ENCODE results near the gene COL9A3.
A peak's percentile ranks its signal among the peaks of the same experiment; 100 is the strongest.

The COL9A3 gene

GRCh38 chr20:62837790-62838127, 20.9 kb downstream of the COL9A3 start:
- DNase-seq (ENCODE audit: insufficient read length, low spot score) (no peak), FAIRE-seq (no peak)
- TF ChIP-seq SPI1 (IDR thresholded peaks at IDR 0.05; ENCODE audit: low read depth, low read length) (0 out of 2 replicates have a peak, but pooled peaks have one; percentile 30), POLR2A (IDR thresholded peaks at IDR 0.05; ENCODE audit: low read depth, low read length) (no peak)

- FAIRE-seq = peak; percentile 87
- DNase-seq (ENCODE audit: insufficient read length, low spot score) = no peak
- TF ChIP-seq PAX5 (IDR thresholded peaks at IDR 0.05; ENCODE audit: insufficient read depth, low read length, severe bottlenecking) (no peak), SPI1 (IDR thresholded peaks at IDR 0.05; ENCODE audit: low read depth, low read length) (no peak), POLR2AphosphoS5 (IDR thresholded peaks at IDR 0.05; ENCODE audit: low read depth, low read length) (no peak), TAF1 (IDR thresholded peaks at IDR 0.05; ENCODE audit: low read depth, low read length) (no peak), POU2F2 (IDR thresholded peaks at IDR 0.05; ENCODE audit: low read depth, low read length) (no peak), POLR2A (IDR thresholded peaks at IDR 0.05; ENCODE audit: low read depth, low read length) (no peak)
These were observed 21.5 kb downstream of the COL9A3 start for GRCh38 chr20:62838128-62838891.

GRCh38 chr20:62839261-62839660, 22.4 kb downstream of the COL9A3 start:
- TF ChIP-seq TAF1 (IDR thresholded peaks at IDR 0.05; ENCODE audit: low read depth, low read length) (no peak), PAX5 (IDR thresholded peaks at IDR 0.05; ENCODE audit: insufficient read depth, low read length, severe bottlenecking) (no peak), SPI1 (IDR thresholded peaks at IDR 0.05; ENCODE audit: low read depth, low read length) (no peak), POLR2A (IDR thresholded peaks at IDR 0.05; ENCODE audit: low read depth, low read length) (no peak), POLR2AphosphoS5 (IDR thresholded peaks at IDR 0.05; ENCODE audit: low read depth, low read length) (no peak), POU2F2 (IDR thresholded peaks at IDR 0.05; ENCODE audit: low read depth, low read length) (no peak)
- FAIRE-seq = no peak

GRCh38 chr20:62839816-62840215, 23.0 kb downstream of the COL9A3 start:
- FAIRE-seq (no peak), DNase-seq (ENCODE audit: insufficient read length, low spot score) (no peak)
- TF ChIP-seq TAF1 (IDR thresholded peaks at IDR 0.05; ENCODE audit: low read depth, low read length) (no peak), PAX5 (IDR thresholded peaks at IDR 0.05; ENCODE audit: insufficient read depth, low read length, severe bottlenecking) (no peak), POU2F2 (IDR thresholded peaks at IDR 0.05; ENCODE audit: low read depth, low read length) (no peak), POLR2AphosphoS5 (IDR thresholded peaks at IDR 0.05; ENCODE audit: low read depth, low read length) (no peak), SPI1 (IDR thresholded peaks at IDR 0.05; ENCODE audit: low read depth, low read length) (no peak), POLR2A (IDR thresholded peaks at IDR 0.05; ENCODE audit: low read depth, low read length) (no peak)

More at GRCh38 chr20:62839261-62839660, 22.4 kb downstream of the COL9A3 start:
- DNase-seq (ENCODE audit: insufficient read length, low spot score) = no peak

GRCh38 chr20:62840244-62841197, 23.7 kb downstream of the COL9A3 start:
- no peak for FAIRE-seq
- no peak for DNase-seq (ENCODE audit: insufficient read length, low spot score)
- TF ChIP-seq POLR2AphosphoS5 (IDR thresholded peaks at IDR 0.05; ENCODE audit: low read depth, low read length) (no peak), POLR2A (IDR thresholded peaks at IDR 0.05; ENCODE audit: low read depth, low read length) (no peak), POU2F2 (IDR thresholded peaks at IDR 0.05; ENCODE audit: low read depth, low read length) (no peak), PAX5 (IDR thresholded peaks at IDR 0.05; ENCODE audit: insufficient read depth, low read length, severe bottlenecking) (no peak), TAF1 (IDR thresholded peaks at IDR 0.05; ENCODE audit: low read depth, low read length) (no peak), SPI1 (IDR thresholded peaks at IDR 0.05; ENCODE audit: low read depth, low read length) (no peak)

- FAIRE-seq (no peak), DNase-seq (ENCODE audit: insufficient read length, low spot score) (no peak)
- TF ChIP-seq POU2F2 (IDR thresholded peaks at IDR 0.05; ENCODE audit: low read depth, low read length) = no peak
- TF ChIP-seq SPI1 (IDR thresholded peaks at IDR 0.05; ENCODE audit: low read depth, low read length) = no peak
- TF ChIP-seq POLR2A (IDR thresholded peaks at IDR 0.05; ENCODE audit: low read depth, low read length) = no peak
- no peak for TF ChIP-seq POLR2AphosphoS5 (IDR thresholded peaks at IDR 0.05; ENCODE audit: low read depth, low read length)
- TF ChIP-seq PAX5 (IDR thresholded peaks at IDR 0.05; ENCODE audit: insufficient read depth, low read length, severe bottlenecking) = no peak
- no peak for TF ChIP-seq TAF1 (IDR thresholded peaks at IDR 0.05; ENCODE audit: low read depth, low read length)
These were observed 24.9 kb downstream of the COL9A3 start for GRCh38 chr20:62841705-62842212.

- FAIRE-seq (no peak), DNase-seq (ENCODE audit: insufficient read length, low spot score) (no peak)
These were observed 26.8 kb downstream of the COL9A3 start for GRCh38 chr20:62843656-62844055.

GRCh38 chr20:62844182-62844581, 27.3 kb downstream of the COL9A3 start:
- no peak for DNase-seq (ENCODE audit: insufficient read length, low spot score)
- TF ChIP-seq POU2F2 (IDR thresholded peaks at IDR 0.05; ENCODE audit: low read depth, low read length) (no peak), TAF1 (IDR thresholded peaks at IDR 0.05; ENCODE audit: low read depth, low read length) (no peak), POLR2AphosphoS5 (IDR thresholded peaks at IDR 0.05; ENCODE audit: low read depth, low read length) (no peak), PAX5 (IDR thresholded peaks at IDR 0.05; ENCODE audit: insufficient read depth, low read length, severe bottlenecking) (no peak), SPI1 (IDR thresholded peaks at IDR 0.05; ENCODE audit: low read depth, low read length) (no peak), POLR2A (IDR thresholded peaks at IDR 0.05; ENCODE audit: low read depth, low read length) (no peak)
- no peak for FAIRE-seq

More at GRCh38 chr20:62843656-62844055, 26.8 kb downstream of the COL9A3 start:
- TF ChIP-seq POLR2AphosphoS5 (IDR thresholded peaks at IDR 0.05; ENCODE audit: low read depth, low read length) (no peak), SPI1 (IDR thresholded peaks at IDR 0.05; ENCODE audit: low read depth, low read length) (no peak), POLR2A (IDR thresholded peaks at IDR 0.05; ENCODE audit: low read depth, low read length) (no peak), POU2F2 (IDR thresholded peaks at IDR 0.05; ENCODE audit: low read depth, low read length) (no peak), TAF1 (IDR thresholded peaks at IDR 0.05; ENCODE audit: low read depth, low read length) (no peak), PAX5 (IDR thresholded peaks at IDR 0.05; ENCODE audit: insufficient read depth, low read length, severe bottlenecking) (no peak)

Measured in GM12891 (cell line).